Measurements from ENCODE around the gene GATA1.

GATA1 gene

DNA sequence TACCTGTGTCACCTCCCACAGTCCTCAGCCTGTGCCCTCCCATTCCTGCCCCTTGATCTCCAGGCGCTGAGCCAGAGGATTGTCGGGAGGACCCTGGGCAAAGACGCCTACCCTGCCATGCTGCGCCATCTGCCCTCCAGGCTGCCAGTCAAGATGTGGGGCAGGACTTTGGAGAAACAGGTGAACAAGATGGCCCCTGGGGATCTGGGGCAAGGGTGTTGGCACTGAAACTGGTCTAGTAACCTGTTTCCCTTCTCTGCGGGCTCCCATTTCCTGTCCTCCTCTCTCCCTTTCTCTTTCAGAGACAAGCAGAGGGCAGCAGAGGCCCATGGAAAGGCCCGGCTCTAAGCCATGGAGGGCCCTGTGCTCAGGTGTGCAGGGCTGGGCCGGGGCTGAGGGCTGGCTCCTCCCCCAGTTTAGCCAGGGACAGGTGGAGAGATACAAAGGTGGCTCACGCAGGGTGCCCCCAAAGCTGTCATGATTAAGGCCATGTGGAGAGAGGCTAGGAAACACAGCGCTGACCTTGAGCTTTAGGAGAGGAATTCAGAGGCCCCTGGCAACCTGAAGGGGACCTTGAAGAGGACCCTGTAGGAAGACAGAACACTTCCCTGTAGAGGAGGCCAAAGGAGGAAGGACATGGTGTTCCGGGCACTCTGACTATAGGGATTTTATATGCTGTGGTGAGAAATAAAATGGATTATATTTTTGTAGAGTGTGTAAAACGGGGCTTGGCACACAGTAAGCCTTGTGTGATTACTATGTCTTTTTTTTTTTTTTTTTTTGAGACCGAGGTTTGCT, 24.5 kb upstream of the GATA1 start, which contains the start of gene GLOD5:
Gene GLOD5 (plus strand): TSS at position 74 of the 798 bp plus-strand sequence. CDS start 44 bp downstream, at position 118.
- ATAC-seq (ENCODE audit: insufficient read depth, low read depth) (no peak), DNase-seq (peak; percentile 6)
- H3K79me2 ChIP-seq (ENCODE audit: insufficient read depth, low read length) = no peaks in the 10 kb centered on the region
- no peaks in the 10 kb centered on the region for H4K20me1 ChIP-seq (ENCODE audit: insufficient read depth, low read length)
- no peak within 1 kb of the TSS for H3K4me2 ChIP-seq (ENCODE audit: insufficient read depth, low read length)
- no peak within 1 kb of the TSS for H3K4me3 ChIP-seq (ENCODE audit: low read depth in 1 of 2, low read length in 2 of 2)
- no peaks in the 10 kb centered on the region for H3K4me1 ChIP-seq (ENCODE audit: insufficient read depth, low read length)
- H2AFZ ChIP-seq (ENCODE audit: low read depth, low read length) = no peak within 1 kb of the TSS
- H3K9me3 ChIP-seq (ENCODE audit: insufficient read depth, low read length, severe bottlenecking) = no peaks in the 10 kb centered on the region
- H3K9ac ChIP-seq (ENCODE audit: low read depth, low read length) = no peak within 1 kb of the TSS
- no peaks in the 10 kb centered on the region for H3K36me3 ChIP-seq (ENCODE audit: insufficient read depth, low read length)
- TF ChIP-seq, protein P1, sequence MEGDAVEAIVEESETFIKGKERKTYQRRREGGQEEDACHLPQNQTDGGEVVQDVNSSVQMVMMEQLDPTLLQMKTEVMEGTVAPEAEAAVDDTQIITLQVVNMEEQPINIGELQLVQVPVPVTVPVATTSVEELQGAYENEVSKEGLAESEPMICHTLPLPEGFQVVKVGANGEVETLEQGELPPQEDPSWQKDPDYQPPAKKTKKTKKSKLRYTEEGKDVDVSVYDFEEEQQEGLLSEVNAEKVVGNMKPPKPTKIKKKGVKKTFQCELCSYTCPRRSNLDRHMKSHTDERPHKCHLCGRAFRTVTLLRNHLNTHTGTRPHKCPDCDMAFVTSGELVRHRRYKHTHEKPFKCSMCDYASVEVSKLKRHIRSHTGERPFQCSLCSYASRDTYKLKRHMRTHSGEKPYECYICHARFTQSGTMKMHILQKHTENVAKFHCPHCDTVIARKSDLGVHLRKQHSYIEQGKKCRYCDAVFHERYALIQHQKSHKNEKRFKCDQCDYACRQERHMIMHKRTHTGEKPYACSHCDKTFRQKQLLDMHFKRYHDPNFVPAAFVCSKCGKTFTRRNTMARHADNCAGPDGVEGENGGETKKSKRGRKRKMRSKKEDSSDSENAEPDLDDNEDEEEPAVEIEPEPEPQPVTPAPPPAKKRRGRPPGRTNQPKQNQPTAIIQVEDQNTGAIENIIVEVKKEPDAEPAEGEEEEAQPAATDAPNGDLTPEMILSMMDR (IDR thresholded peaks at IDR 0.05; ENCODE audit: borderline replicate concordance, extremely low read depth, low read length, poor library complexity, severe bottlenecking) = peak; percentile 31
- no peak for TF ChIP-seq EZH2 (IDR thresholded peaks at IDR 0.05; ENCODE audit: borderline replicate concordance, low read depth, low read length, severe bottlenecking)
- no peaks in the 10 kb centered on the region for H3K27me3 ChIP-seq (ENCODE audit: insufficient read depth, low read length, poor library complexity)
- no peak within 1 kb of the TSS for H3K27ac ChIP-seq (ENCODE audit: low read length)

DNA sequence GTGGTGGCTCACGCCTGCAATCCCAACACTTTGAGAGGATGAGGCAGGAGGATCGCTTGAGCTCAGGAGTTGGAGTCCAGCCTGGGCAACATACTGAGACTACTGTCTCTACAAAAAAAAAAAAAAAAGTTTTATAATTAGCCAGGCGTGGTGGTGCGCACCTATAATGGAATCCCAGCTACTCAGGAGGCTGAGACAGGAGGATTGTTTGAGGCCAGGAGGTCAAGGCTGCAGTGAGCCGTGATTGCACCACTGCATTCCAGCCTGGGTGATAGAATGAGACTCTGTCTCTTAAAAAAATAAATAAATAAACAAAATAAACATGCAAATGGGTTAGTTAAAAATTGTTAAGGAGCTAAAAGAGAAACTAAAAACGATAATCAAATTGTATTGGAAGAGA, 17.2 kb upstream of the GATA1 start:
- DNase-seq (no peak), ATAC-seq (ENCODE audit: insufficient read depth, low read depth) (no peak)
- Histone ChIP-seq H3K4me3 (ENCODE audit: low read depth in 1 of 2, low read length in 2 of 2) (no peak overlapping the region), H2AFZ (ENCODE audit: low read depth, low read length) (no peak overlapping the region), H4K20me1 (ENCODE audit: insufficient read depth, low read length) (no peaks in the 10 kb centered on the region), H3K27ac (ENCODE audit: low read length) (no peak overlapping the region), H3K79me2 (ENCODE audit: insufficient read depth, low read length) (no peaks in the 10 kb centered on the region), H3K27me3 (ENCODE audit: insufficient read depth, low read length, poor library complexity) (no peaks in the 10 kb centered on the region), H3K4me2 (ENCODE audit: insufficient read depth, low read length) (no peak overlapping the region), H3K9me3 (ENCODE audit: insufficient read depth, low read length, severe bottlenecking) (no peaks in the 10 kb centered on the region), H3K9ac (ENCODE audit: low read depth, low read length) (no peak overlapping the region), H3K4me1 (ENCODE audit: insufficient read depth, low read length) (no peaks in the 10 kb centered on the region), H3K36me3 (ENCODE audit: insufficient read depth, low read length) (no peaks in the 10 kb centered on the region)
- TF ChIP-seq, protein P1 (IDR thresholded peaks at IDR 0.05; ENCODE audit: borderline replicate concordance, extremely low read depth, low read length, poor library complexity, severe bottlenecking) = no peak
- no peak for TF ChIP-seq EZH2 (IDR thresholded peaks at IDR 0.05; ENCODE audit: borderline replicate concordance, low read depth, low read length, severe bottlenecking)

DNA sequence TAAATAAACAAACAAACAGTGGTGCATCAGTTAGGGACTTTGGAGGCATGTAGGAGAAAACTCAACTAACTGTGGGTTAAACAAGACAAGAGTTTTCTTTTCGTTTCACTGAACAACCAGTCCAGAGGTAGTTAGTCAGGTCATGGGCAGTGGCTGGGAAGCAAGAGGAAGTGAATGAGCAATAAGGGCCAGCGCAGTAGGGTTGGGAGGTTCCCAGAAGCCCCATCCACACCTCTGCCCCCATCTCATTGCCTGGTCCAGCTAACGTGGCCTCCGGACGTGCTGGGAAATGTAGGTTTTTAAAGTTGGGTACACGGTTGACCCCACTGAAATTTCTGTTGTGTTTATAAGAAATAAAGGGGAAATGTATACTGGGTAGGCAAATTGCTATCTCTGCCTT, 16.1 kb upstream of the GATA1 start:
- Histone ChIP-seq H3K4me2 (ENCODE audit: insufficient read depth, low read length) (no peak overlapping the region), H3K4me1 (ENCODE audit: insufficient read depth, low read length) (no peaks in the 10 kb centered on the region), H3K4me3 (ENCODE audit: low read depth in 1 of 2, low read length in 2 of 2) (no peak overlapping the region), H3K27me3 (ENCODE audit: insufficient read depth, low read length, poor library complexity) (no peaks in the 10 kb centered on the region), H3K9ac (ENCODE audit: low read depth, low read length) (no peak overlapping the region), H4K20me1 (ENCODE audit: insufficient read depth, low read length) (no peaks in the 10 kb centered on the region), H3K9me3 (ENCODE audit: insufficient read depth, low read length, severe bottlenecking) (no peaks in the 10 kb centered on the region), H3K79me2 (ENCODE audit: insufficient read depth, low read length) (no peaks in the 10 kb centered on the region), H3K36me3 (ENCODE audit: insufficient read depth, low read length) (no peaks in the 10 kb centered on the region), H2AFZ (ENCODE audit: low read depth, low read length) (no peak overlapping the region), H3K27ac (ENCODE audit: low read length) (no peak overlapping the region)
- ATAC-seq (ENCODE audit: insufficient read depth, low read depth) (no peak), DNase-seq (no peak)
- TF ChIP-seq, protein P1 (IDR thresholded peaks at IDR 0.05; ENCODE audit: borderline replicate concordance, extremely low read depth, low read length, poor library complexity, severe bottlenecking) = no peak
- no peak for TF ChIP-seq EZH2 (IDR thresholded peaks at IDR 0.05; ENCODE audit: borderline replicate concordance, low read depth, low read length, severe bottlenecking)

All from DND-41 (cell line).